GM10248 (cell line): ENCODE data around the gene KCNMA1.

Experiments
- CTCF ChIA-PET: fragments of 300-600 bp; sonication (Branson Sonifier 250); formaldehyde crosslinking; extraction: SDS; loops from one replicate; lab custom pipeline; 2021; ENCODE audit warnings: antibody characterized with exemption; lab: Yijun Ruan, JAX
- POLR2A ChIA-PET: fragments of 350-650 bp; sonication (Branson Sonifier 250); formaldehyde crosslinking; extraction: SDS; loops from one replicate; lab custom pipeline; 2020; ENCODE audit warnings: antibody characterized with exemption; lab: Yijun Ruan, JAX
- DNase-seq: peaks from one replicate; pipeline ENCODE4 v3.0.0; 2012; ENCODE audit errors: extremely low spot score
- TF ChIP-seq, protein P1 (sequence below): IDR thresholded peaks from 2 replicates; pipeline ENCODE4 v1.5.1; 2012; ENCODE audit warnings: mild to moderate bottlenecking, low read depth; ENCODE audit errors: extremely low read depth, missing control alignments, control extremely low read depth

Gene KCNMA1

DNA sequence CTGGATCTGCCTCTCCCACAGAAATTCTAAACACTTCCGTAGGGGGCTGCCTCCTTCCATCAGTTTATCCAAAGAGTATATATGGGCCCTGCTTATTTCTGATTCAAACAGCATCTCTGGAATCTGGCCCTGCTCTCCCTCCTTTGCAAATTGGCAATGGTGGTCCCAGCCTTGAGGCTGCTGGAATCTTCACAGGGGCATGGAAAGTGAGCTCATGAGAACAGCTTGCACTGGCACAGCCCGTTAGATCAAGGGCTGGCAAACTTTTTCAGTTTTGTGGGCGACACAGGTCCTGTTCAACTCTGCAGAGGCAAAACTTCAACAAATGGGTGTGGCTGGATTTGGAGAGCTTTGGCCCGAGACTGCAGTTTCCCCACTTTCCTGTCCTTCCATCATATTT, 526.9 kb downstream of the KCNMA1 start:
- ChIA-PET CTCF (interaction anchor here (1.0 to 1.4 kb wide), 3 partner anchors 15 to 119 kb away, joined by 3 to 4 read pairs (median 3); no protein-coding TSS in a partner anchor), POLR2A (no interaction called here)
- no peak for DNase-seq
- TF ChIP-seq, protein P1, sequence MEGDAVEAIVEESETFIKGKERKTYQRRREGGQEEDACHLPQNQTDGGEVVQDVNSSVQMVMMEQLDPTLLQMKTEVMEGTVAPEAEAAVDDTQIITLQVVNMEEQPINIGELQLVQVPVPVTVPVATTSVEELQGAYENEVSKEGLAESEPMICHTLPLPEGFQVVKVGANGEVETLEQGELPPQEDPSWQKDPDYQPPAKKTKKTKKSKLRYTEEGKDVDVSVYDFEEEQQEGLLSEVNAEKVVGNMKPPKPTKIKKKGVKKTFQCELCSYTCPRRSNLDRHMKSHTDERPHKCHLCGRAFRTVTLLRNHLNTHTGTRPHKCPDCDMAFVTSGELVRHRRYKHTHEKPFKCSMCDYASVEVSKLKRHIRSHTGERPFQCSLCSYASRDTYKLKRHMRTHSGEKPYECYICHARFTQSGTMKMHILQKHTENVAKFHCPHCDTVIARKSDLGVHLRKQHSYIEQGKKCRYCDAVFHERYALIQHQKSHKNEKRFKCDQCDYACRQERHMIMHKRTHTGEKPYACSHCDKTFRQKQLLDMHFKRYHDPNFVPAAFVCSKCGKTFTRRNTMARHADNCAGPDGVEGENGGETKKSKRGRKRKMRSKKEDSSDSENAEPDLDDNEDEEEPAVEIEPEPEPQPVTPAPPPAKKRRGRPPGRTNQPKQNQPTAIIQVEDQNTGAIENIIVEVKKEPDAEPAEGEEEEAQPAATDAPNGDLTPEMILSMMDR, result no peak

DNA sequence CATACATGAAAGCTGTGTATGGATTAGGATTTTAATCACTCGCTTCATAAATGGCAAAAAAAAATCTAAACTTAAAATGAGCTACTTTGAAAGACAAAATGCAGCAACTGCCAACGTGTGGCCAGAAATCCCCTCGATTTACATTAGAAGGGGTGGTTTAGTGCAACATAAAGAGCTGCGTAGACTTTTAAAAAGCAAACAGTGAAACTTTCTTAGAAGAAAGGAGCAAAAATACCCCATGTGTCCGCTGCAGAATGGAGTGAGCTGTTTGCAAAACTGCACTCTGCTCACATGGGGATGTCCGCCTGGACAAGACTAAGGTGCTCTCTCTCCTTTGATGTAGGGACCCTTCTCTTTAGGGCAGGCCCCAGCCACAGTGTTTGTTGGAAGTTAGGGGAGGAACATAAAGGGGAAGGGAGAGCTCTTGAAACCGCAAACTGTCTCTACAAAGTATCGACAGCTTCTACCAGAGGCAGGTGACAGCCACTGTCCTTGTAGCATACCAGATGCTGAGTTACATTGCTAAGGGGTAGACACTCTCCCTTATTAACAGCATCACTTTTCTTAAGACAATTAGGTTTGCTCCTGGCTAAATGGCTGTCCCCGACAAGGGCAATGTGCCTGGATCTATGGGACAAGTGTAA, 528.1 kb downstream of the KCNMA1 start:
- DNase-seq, result no peak
- POLR2A ChIA-PET, result no interaction called here
- TF ChIP-seq, protein P1, result no peak
- CTCF ChIA-PET, result interaction anchor here (1.4 to 1.5 kb wide), 2 partner anchors 17 to 101 kb away, joined by 3 to 4 read pairs; no protein-coding TSS in a partner anchor

DNA sequence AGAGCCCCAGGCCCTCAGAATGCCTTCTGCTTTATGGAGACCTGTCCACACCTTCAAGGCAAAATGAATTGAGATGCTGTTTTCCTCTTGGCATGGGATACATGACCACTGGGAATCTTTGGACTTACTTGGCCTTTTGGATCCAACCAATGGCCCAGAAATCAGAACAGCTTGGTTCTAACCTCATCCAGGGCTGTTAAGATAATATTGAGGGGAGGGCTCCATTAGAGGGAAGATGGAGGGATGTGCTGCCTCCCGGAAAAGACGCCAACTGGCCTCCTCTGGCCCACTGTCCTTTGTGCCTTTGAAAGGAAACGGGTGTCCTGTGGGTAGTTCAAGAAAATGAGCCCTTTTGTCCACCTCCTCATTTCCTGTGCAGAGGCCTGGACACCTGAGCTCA, 530.9 kb downstream of the KCNMA1 start:
- ChIA-PET POLR2A (no interaction called here), CTCF (interaction anchor here (1.6 kb wide), 1 partner anchor 9 kb away, joined by 4 read pairs; no protein-coding TSS in a partner anchor)
- no peak for DNase-seq
- TF ChIP-seq, protein P1, result no peak

DNA sequence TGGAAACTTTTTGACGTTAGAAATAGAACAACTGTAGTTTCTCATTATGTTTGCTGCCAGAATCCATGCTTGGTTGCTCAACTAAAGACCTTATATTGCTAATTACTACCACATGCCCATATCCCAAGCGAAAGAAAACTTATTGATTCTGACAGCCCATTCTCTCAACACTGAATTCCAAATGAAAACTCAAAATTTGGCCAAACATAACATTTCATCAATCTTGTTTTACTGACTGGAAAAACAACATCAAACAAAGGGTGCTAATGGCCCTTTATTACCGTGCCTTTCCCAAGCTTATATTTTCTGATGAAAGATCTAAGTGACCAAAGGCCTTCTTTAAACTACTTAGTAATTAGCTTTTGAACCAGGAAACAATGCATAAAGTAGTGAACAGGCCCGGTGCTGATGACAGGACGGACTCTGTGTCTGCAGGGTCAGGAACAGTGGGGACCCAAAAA, 531.8 kb downstream of the KCNMA1 start:
- TF ChIP-seq, protein P1, result no peak
- no peak for DNase-seq
- POLR2A ChIA-PET, result no interaction called here
- CTCF ChIA-PET, result no interaction called here

DNA sequence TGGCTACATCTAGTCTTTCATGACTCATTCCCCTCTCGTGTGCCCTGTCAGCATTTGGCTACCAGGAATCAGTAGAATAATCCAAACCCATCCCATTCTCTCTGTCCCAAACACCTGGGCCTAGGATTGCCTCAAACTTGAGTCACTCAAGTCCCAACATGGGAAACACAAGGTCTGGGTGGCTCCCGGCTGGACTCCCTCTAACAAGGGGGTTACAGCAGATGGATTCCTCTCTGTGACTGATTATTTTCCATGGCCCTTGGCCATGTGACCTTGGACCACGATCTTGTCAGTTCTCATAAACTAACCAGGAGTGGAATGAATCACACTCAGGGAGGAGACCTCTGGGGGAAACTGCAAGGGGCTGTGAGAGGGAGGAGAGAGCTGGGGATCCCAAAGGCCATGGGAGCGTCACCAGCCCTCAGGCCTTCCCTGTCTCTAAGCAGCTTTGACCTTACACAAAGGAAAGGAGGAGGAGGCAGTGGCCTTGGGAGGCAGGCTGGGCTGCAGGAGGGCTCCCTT, 533.1 kb downstream of the KCNMA1 start:
- POLR2A ChIA-PET, result no interaction called here
- TF ChIP-seq, protein P1, result no peak
- CTCF ChIA-PET, result no interaction called here
- no peak for DNase-seq

DNA sequence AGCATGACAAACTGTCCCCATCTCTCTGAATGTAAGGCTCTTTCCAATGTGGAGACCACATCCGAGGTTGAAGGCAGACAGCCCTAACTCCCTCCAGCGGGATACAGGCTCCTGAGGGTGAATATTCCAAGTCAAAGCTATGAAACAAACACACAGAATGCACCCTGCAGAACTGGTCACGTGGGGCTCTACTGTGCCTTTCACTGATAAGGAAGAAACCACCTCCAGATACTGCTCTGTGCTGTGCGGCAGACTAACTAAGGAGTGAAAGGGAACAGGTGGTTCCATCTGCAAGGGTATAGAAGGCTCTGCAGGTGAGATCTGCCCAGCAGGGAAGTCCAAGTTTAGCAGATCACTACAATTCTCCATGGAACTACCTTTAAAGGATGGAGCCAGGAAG, 534.4 kb downstream of the KCNMA1 start:
- CTCF ChIA-PET, result no interaction called here
- POLR2A ChIA-PET, result no interaction called here
- TF ChIP-seq, protein P1, result no peak
- DNase-seq, result no peak

DNA sequence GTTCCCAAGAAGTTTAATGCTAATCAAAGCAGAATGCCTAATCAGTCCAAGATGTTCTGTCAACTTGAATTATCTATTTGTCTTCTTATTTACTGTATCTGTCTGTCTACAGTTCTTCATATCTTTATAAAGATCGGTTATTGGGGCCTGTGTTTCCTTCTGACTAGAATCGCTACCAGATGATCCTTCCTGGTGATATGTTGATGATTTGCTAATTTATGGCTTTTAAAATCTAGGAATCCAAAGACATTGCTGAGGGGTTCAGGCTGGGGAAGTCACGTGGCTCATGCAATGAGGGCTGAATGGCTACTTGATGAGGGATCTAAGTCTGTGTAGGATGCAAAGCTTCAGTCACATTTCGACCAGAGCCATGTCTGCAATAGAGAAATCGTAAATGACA, 536.3 kb downstream of the KCNMA1 start:
- no peak for DNase-seq
- CTCF ChIA-PET, result no interaction called here
- POLR2A ChIA-PET, result no interaction called here
- TF ChIP-seq, protein P1, result no peak
